ENCODE results near the gene DIPK1B. TPM values are rescaled to one million over a fixed set of nuclear protein-coding genes. Genes with fewer than 3 reads are reported as not detected.

DIPK1B gene
- total RNA-seq, 4 donors from 2014 or later = 7.1 to 13.5 (median 9.5) TPM

DNA sequence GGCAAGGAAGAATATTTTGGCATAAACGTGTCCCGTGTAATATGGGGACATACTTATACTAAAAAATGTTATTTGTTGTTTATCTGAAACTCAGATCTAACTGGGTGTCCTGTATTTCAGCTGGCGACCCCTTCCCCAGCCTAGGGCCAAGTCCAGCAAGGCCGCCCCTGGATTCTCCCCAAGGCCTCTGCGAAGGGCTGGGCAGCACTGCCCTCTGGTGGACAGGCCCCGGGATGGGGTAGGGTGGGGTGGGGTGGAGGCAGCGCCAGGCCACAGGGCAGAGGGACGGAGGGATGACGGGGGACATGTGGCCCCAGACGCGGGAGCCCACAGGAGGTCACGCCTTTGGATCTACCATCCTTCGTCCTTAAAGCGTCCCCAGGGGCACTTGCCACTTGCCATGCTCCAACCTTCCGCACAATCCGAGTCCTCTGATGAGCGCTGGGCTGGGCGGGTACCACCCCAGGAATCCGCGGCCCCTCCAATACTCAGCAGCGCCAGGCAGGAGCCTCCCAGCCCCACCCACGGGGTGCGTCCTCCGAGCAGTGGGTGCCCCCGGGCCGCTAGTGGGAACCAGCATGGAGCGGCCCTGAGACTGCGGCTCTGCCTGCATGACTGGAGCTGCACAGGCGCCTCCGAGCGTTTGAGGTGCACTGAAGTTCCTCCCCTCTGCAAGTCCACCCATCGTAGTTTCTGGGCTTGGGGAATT lies 18.1 kb upstream of the DIPK1B start:
- no peak for DNase-seq (ENCODE audit: low spot score in 2 of 2)
- H3K4me3 ChIP-seq (ENCODE audit: low read depth, poor library complexity, severe bottlenecking) = no peak overlapping the region
- 19 to 24% methylated on average over 28 to 31 of the region's 32 CpGs for WGBS, 2 donors
- no peak for TF ChIP-seq POLR2A (IDR thresholded peaks at IDR 0.05)
- TF ChIP-seq, protein P1, sequence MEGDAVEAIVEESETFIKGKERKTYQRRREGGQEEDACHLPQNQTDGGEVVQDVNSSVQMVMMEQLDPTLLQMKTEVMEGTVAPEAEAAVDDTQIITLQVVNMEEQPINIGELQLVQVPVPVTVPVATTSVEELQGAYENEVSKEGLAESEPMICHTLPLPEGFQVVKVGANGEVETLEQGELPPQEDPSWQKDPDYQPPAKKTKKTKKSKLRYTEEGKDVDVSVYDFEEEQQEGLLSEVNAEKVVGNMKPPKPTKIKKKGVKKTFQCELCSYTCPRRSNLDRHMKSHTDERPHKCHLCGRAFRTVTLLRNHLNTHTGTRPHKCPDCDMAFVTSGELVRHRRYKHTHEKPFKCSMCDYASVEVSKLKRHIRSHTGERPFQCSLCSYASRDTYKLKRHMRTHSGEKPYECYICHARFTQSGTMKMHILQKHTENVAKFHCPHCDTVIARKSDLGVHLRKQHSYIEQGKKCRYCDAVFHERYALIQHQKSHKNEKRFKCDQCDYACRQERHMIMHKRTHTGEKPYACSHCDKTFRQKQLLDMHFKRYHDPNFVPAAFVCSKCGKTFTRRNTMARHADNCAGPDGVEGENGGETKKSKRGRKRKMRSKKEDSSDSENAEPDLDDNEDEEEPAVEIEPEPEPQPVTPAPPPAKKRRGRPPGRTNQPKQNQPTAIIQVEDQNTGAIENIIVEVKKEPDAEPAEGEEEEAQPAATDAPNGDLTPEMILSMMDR (IDR thresholded peaks at IDR 0.05) = no peak
- intact Hi-C loops (cut with DNase I; ENCODE audit: low total_unique reads) = no loop called here

- no peak overlapping the region for H3K4me3 ChIP-seq (ENCODE audit: low read depth, poor library complexity, severe bottlenecking)
- intact Hi-C loops (cut with DNase I; ENCODE audit: low total_unique reads) = no loop called here
- TF ChIP-seq, protein P1 (IDR thresholded peaks at IDR 0.05) = no peak
- TF ChIP-seq POLR2A (IDR thresholded peaks at IDR 0.05) = no peak
- no peak for DNase-seq (ENCODE audit: low spot score in 2 of 2)
- WGBS, 2 donors = 76 to 77% methylated on average over 11 of the region's 11 CpGs
Observed at GRCh38 chr9:136694872-136695247, 17.5 kb upstream of the DIPK1B start.

- no peak overlapping the region for H3K4me3 ChIP-seq (ENCODE audit: low read depth, poor library complexity, severe bottlenecking)
- no peak for DNase-seq (ENCODE audit: low spot score in 2 of 2)
- intact Hi-C loops (cut with DNase I; ENCODE audit: low total_unique reads) = no loop called here
- 65 to 75% methylated on average over 8 to 10 of the region's 10 CpGs for WGBS, 2 donors
- no peak for TF ChIP-seq POLR2A (IDR thresholded peaks at IDR 0.05)
- TF ChIP-seq, protein P1 (IDR thresholded peaks at IDR 0.05) = no peak
Observed at GRCh38 chr9:136695435-136695895, 16.9 kb upstream of the DIPK1B start.

DNA sequence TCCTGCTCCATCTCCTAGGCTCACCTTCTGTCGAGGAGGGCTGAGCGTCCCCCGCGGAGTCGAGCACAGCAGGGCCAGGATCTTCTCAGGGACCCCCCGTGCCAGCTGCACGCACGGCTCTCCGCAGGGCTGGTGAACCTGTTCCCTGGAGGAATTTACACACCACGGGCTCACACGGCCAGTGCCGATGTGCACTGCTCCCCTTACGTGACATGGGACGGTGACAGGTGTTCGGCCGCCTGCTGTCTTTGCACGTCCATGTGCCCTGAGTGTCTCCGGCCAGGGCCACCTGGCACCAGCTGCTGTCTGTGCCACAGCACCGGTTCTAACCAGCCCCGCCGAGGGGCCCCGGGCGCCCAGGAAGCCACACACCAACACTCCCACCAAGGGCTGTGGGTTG lies 16.4 kb upstream of the DIPK1B start:
- no peak overlapping the region for H3K4me3 ChIP-seq (ENCODE audit: low read depth, poor library complexity, severe bottlenecking)
- intact Hi-C loops (cut with DNase I; ENCODE audit: low total_unique reads) = no loop called here
- DNase-seq (ENCODE audit: low spot score in 2 of 2) = no peak
- TF ChIP-seq, protein P1 (IDR thresholded peaks at IDR 0.05) = no peak
- no peak for TF ChIP-seq POLR2A (IDR thresholded peaks at IDR 0.05)
- 77 to 84% methylated on average over 15 to 18 of the region's 23 CpGs for WGBS, 2 donors

- WGBS, 2 donors = 73 to 74% methylated on average over 9 of the region's 9 CpGs
- DNase-seq (ENCODE audit: low spot score in 2 of 2) = no peak
- TF ChIP-seq, protein P1 (IDR thresholded peaks at IDR 0.05) = no peak
- TF ChIP-seq POLR2A (IDR thresholded peaks at IDR 0.05) = no peak
- H3K4me3 ChIP-seq (ENCODE audit: low read depth, poor library complexity, severe bottlenecking) = no peak overlapping the region
- intact Hi-C loops (cut with DNase I; ENCODE audit: low total_unique reads) = no loop called here
Observed at GRCh38 chr9:136696502-136696901, 15.9 kb upstream of the DIPK1B start.
